WI38 (cell line): Measurements from ENCODE around the gene MYZAP.

Experiments
- H3K4me3 ChIP-seq: 2 replicates; pipeline ENCODE4 v1.5.1; 2011; ENCODE audit warnings: low read depth, mild to moderate bottlenecking, control low read depth, low read length
- CTCF ChIP-seq: IDR thresholded peaks from 2 replicates; pipeline ENCODE4 v1.5.1; 2012; ENCODE audit warnings: low read depth, mild to moderate bottlenecking, control low read depth, low read length

MYZAP gene

GRCh38 chr15:57667171-57667849 is 75.6 kb downstream of the MYZAP start:
- no peak overlapping the region for H3K4me3 ChIP-seq
- no peak for TF ChIP-seq CTCF

GRCh38 chr15:57668016-57668415 is 76.3 kb downstream of the MYZAP start:
- no peak overlapping the region for H3K4me3 ChIP-seq
- no peak for TF ChIP-seq CTCF

GRCh38 chr15:57671636-57672035 is 79.9 kb downstream of the MYZAP start:
- TF ChIP-seq CTCF: no peak
- no peak overlapping the region for H3K4me3 ChIP-seq

GRCh38 chr15:57675481-57676181 is 83.9 kb downstream of the MYZAP start:
- no peak overlapping the region for H3K4me3 ChIP-seq
- no peak for TF ChIP-seq CTCF

GRCh38 chr15:57676585-57676984 is 84.9 kb downstream of the MYZAP start:
- TF ChIP-seq CTCF: no peak
- H3K4me3 ChIP-seq: no peak overlapping the region

- no peak for TF ChIP-seq CTCF
- H3K4me3 ChIP-seq: no peak overlapping the region
Observed at GRCh38 chr15:57677204-57677603, 85.5 kb downstream of the MYZAP start.

- H3K4me3 ChIP-seq: peak overlapping the region; percentile 25
- no peak for TF ChIP-seq CTCF
Observed at GRCh38 chr15:57680021-57680420, 88.3 kb downstream of the MYZAP start.
